HL-60 (cell line): ENCODE measurements around the gene RGMA.

ENCODE experiments used
- GABPA ChIP-seq: IDR thresholded peaks from 2 replicates; pipeline ENCODE4 v1.6.1; 2012; ENCODE audit warnings: low read depth
- POLR2AphosphoS5 ChIP-seq: IDR thresholded peaks from 2 replicates; pipeline ENCODE4 v1.6.1; 2012; ENCODE audit warnings: low read depth
- SPI1 ChIP-seq: IDR thresholded peaks from 2 replicates; pipeline ENCODE4 v1.6.1; 2012; ENCODE audit warnings: low read depth, mild to moderate bottlenecking, borderline replicate concordance
- TF ChIP-seq, protein P1 (sequence below): IDR thresholded peaks from one replicate; pipeline ENCODE4 v1.5.1; 2011; ENCODE audit warnings: low read length, control low read depth, inconsistent platforms; ENCODE audit not compliant: insufficient read depth
- TF ChIP-seq, protein P2 (sequence below): IDR thresholded peaks from 2 replicates; pipeline ENCODE4 v1.6.1; 2012; ENCODE audit warnings: low read depth; ENCODE audit not compliant: insufficient replicate concordance

DNA sequence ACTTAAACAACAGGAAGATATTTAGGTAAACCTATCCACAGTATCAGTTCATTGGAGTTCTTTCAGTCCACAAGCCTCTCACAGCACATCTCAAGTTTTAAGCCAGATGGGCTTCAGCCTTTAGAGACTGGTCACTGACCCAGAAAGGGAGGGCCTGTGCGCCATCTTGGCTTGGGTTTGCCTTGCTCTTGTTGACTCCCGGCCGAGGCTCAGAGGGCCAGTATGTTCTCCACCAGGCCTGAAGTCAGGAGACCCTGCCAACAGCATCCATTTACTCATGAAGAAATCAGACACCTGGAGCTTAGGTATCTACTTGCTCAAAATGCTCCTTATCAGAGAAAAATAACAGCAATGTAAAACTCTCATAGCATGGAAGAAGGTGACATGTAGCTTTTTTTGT, 6.2 kb downstream of the RGMA start:
- TF ChIP-seq, protein P1, sequence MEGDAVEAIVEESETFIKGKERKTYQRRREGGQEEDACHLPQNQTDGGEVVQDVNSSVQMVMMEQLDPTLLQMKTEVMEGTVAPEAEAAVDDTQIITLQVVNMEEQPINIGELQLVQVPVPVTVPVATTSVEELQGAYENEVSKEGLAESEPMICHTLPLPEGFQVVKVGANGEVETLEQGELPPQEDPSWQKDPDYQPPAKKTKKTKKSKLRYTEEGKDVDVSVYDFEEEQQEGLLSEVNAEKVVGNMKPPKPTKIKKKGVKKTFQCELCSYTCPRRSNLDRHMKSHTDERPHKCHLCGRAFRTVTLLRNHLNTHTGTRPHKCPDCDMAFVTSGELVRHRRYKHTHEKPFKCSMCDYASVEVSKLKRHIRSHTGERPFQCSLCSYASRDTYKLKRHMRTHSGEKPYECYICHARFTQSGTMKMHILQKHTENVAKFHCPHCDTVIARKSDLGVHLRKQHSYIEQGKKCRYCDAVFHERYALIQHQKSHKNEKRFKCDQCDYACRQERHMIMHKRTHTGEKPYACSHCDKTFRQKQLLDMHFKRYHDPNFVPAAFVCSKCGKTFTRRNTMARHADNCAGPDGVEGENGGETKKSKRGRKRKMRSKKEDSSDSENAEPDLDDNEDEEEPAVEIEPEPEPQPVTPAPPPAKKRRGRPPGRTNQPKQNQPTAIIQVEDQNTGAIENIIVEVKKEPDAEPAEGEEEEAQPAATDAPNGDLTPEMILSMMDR = no peak
- TF ChIP-seq POLR2AphosphoS5 (no peak), GABPA (no peak), SPI1 (no peak)
- TF ChIP-seq, protein P2, sequence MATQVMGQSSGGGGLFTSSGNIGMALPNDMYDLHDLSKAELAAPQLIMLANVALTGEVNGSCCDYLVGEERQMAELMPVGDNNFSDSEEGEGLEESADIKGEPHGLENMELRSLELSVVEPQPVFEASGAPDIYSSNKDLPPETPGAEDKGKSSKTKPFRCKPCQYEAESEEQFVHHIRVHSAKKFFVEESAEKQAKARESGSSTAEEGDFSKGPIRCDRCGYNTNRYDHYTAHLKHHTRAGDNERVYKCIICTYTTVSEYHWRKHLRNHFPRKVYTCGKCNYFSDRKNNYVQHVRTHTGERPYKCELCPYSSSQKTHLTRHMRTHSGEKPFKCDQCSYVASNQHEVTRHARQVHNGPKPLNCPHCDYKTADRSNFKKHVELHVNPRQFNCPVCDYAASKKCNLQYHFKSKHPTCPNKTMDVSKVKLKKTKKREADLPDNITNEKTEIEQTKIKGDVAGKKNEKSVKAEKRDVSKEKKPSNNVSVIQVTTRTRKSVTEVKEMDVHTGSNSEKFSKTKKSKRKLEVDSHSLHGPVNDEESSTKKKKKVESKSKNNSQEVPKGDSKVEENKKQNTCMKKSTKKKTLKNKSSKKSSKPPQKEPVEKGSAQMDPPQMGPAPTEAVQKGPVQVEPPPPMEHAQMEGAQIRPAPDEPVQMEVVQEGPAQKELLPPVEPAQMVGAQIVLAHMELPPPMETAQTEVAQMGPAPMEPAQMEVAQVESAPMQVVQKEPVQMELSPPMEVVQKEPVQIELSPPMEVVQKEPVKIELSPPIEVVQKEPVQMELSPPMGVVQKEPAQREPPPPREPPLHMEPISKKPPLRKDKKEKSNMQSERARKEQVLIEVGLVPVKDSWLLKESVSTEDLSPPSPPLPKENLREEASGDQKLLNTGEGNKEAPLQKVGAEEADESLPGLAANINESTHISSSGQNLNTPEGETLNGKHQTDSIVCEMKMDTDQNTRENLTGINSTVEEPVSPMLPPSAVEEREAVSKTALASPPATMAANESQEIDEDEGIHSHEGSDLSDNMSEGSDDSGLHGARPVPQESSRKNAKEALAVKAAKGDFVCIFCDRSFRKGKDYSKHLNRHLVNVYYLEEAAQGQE = no peak
